Upper lobe of left lung (tissue), 4 donors: ENCODE measurements around the gene EFHB.
"Not testable (repeated sequence)": the region's sequence is repeated elsewhere in the genome, so short reads cannot be mapped to it uniquely, and the experiment has no call there.

Source experiments
- CTCF ChIP-seq, 6 experiments: fragments of 450-650 bp in 4 of 6; fragments of 200-600 bp in 2 of 6; sonication (generic) in 2 of 6; IDR thresholded peaks; one replicate each; pipeline ENCODE4 v1.5.1; 2016 to 2019; ENCODE audit warnings: antibody characterized with exemption in 6 of 6
- EP300 ChIP-seq, 4 donors: sonication (generic); formaldehyde crosslinking; IDR thresholded peaks; one replicate each; pipeline ENCODE4 v1.5.1; 2017; ENCODE audit warnings: antibody characterized with exemption in 4 of 4, control low read depth in 2 of 4
- POLR2A ChIP-seq, 4 donors: fragments of 450-650 bp; IDR thresholded peaks; one replicate each; pipeline ENCODE4 v1.5.1; 2016 to 2017; ENCODE audit warnings: antibody characterized with exemption in 4 of 4, mild to moderate bottlenecking in 2 of 4
- POLR2AphosphoS5 ChIP-seq, 2 donors: sonication (generic); formaldehyde crosslinking; IDR thresholded peaks; one replicate each; pipeline ENCODE4 v1.5.1; 2017; ENCODE audit warnings: antibody characterized with exemption in 2 of 2

- not testable (repeated sequence) for TF ChIP-seq CTCF, EP300, POLR2A, POLR2AphosphoS5 (IDR thresholded peaks at IDR 0.05)
These were observed 23.3 kb upstream of the EFHB start for GRCh38 chr3:19957354-19957753.
